Ishikawa (cell line): ENCODE data around the gene GRIP2.

Source experiments
- FOXM1 ChIP-seq: IDR thresholded peaks from 2 replicates; pipeline ENCODE4 v1.6.1; 2012; ENCODE audit warnings: low read depth, borderline replicate concordance
- RAD21 ChIP-seq: IDR thresholded peaks from 2 replicates; pipeline ENCODE4 v1.6.1; 2012; ENCODE audit warnings: low read depth

DNA sequence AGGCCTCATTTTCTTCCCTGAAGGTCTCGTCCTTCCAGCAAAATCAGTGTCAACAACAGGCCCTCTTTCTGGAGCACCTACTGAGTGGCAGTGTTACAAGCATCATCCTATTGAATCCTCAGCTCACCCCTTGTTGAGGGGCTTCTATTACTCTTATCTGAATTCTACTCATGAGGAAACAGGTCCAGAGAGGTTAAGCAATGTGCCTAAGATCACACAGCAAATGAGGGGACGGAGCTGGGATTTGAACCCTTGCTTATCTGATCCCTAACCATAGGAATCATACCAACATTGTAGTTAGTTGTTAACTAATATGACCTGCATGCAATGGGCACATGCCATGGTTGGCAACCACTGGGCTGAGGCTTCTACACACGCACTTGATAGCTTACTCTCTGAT, 74.7 kb downstream of the GRIP2 start:
- TF ChIP-seq FOXM1 (no peak), RAD21 (no peak)
